ENCODE results near the gene CYP19A1.
"Not testable (repeated sequence)": the region's sequence is repeated elsewhere in the genome, so short reads cannot be mapped to it uniquely, and the experiment has no call there.

Gene CYP19A1

DNA sequence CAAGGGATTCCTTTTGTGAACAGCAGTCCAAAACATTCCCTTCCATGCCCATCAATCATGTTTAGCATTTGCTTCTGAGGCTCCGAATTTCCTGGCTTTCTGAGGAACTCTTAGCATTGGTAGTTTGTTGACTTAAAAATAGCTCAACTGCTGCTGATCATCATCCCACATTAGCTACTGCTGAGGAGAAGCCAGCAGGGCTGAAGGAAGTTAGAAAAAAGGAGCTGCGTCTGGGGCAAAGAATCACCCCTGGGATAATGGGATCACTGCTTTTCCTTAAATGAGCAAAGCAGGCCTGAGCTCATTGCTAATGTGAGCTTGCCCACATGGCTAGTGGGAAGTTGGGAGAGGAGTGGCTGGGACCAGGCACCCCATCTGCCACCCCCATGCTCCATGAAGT is 39.8 kb downstream of the CYP19A1 start:
- DNase-seq (ENCODE audit: low read depth in 2 of 2): no peak

DNA sequence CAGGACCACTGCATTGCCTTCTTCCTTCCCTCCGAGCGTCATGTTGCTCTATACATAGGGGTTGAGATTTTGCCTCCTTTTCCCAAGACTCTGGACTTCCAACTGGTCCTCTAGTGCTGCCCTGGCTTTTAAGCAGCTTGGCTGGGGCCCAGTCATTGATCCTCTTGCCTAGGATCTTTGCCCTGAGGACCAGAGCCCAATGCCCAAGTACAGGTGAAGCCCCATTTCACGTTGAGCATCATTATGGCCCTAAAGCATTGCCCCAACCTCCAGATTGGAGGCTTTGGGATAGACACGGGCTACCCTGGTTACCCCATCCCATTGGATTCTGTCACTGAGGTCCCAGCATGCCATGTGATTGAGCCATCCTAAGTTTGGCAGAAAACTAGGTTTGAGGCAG is 47.7 kb downstream of the CYP19A1 start:
- no peak for DNase-seq (ENCODE audit: low read depth in 2 of 2)

GRCh38 chr15:51289290-51289689 is 49.1 kb downstream of the CYP19A1 start:
- DNase-seq (ENCODE audit: low read depth in 2 of 2): no peak

DNA sequence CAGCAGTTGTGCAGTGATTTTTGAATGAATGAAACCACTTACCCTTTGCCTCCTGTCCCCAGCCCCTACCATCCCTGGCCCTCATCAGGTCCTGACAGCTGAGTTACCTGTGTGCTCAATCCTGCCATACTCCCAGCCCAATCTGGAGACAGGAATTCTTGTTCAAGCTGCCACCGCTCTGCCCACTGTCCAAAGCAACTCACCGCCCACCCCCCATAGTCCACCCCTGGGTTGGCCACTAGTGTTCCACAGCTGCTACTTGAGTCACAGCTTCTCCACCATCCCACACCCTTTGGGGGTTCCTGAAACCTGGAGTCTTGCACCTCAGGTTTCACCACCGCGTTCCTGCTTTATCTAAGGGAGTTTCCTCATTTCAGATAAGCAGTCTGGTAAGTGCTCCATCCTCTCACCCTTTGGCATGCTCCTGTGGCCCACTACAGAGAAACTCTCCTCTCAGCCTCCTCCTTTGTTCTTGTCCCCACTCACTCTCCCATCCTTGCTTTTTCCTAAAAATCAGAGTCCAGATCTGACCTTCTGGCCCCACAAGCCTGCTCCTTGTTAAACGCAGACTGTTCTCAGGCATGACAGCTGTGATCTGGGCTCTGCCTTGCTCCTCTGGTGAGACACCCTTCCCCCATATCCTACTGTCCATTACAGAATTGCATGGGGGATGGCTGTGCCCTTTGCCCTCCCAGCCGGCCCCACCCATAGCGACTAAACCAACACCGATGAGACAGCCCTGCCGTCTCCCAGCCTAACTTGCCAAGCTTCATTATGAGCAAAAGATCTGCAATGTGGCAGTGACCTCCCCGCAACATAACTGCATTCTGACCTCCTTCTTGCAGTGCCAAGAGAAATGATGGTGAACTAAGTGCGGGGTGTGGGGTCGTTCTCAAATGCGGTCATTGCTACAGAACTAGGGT is 50.0 kb downstream of the CYP19A1 start:
- DNase-seq (ENCODE audit: low read depth in 2 of 2): no peak

GRCh38 chr15:51286816-51287215 is 51.6 kb downstream of the CYP19A1 start:
- DNase-seq (ENCODE audit: low read depth in 2 of 2): no peak

DNA sequence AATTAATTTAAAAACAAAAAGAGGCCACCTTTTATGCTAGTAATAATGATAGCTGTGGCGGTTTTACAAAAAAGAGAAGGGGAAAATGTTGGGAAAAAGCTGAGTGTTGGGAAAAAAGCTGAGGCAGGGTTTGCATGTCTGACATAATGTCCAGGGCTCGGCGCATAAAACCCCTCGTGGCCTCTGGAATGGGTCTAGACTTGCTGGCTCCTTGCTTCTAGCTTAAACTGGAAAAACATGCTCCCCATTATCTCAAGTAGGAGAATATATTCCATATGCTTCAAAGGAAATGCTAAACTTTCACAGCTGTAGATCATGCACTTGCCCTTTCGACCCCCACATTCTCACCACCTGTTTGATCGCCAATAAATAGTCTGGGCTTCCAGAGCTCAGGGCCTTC is 53.0 kb downstream of the CYP19A1 start:
- no peak for DNase-seq (ENCODE audit: low read depth in 2 of 2)

GRCh38 chr15:51284871-51285270 is 53.5 kb downstream of the CYP19A1 start:
- no peak for DNase-seq (ENCODE audit: low read depth in 2 of 2)

DNA sequence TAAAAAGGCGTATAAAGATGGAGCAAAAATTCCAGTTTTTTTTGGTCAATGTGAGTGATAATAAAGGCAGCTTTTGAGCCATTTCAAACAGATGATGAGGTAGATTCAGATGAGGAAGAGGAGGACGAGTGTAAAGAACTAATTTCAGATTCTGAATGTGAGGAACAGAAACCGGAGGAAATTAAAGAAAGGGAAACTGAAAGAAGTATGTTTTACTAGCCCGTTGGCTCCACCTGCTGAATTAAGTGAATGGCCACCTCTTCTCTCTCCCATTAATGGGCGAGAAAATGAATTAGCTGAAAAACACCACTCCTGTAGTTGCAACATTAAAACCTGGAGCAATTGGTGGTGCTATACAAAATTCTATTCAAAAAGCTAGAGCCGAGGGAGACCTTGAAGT is 55.4 kb downstream of the CYP19A1 start:
- no peak for DNase-seq (ENCODE audit: low read depth in 2 of 2)

GRCh38 chr15:51282241-51282640 is 56.2 kb downstream of the CYP19A1 start:
- not testable (repeated sequence) for DNase-seq (ENCODE audit: low read depth in 2 of 2)

GRCh38 chr15:51281368-51281967 is 56.9 kb downstream of the CYP19A1 start:
- no peak for DNase-seq (ENCODE audit: low read depth in 2 of 2)

- DNase-seq (ENCODE audit: low read depth in 2 of 2): no peak
Measured at GRCh38 chr15:51280838-51281237, 57.6 kb downstream of the CYP19A1 start.

DNA sequence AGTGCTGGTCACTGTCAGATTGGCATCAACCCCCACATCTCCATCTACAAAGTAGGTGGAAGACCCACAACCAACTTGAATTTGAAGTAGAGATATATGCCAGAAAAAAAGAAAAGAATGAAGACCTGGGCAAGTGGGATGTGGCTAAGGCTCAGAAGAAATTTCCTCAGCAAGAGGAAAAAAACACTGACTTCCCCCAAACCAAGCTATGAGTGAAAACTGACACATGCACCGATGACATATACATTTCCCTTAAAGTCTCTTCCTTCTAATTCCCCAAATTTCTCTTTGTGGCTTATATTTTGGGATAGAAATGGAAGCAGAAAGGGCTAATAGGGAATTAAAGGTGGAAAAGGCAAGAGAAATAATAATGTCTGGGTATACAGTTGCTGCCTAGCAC is 59.0 kb downstream of the CYP19A1 start:
- no peak for DNase-seq (ENCODE audit: low read depth in 2 of 2)

DNA sequence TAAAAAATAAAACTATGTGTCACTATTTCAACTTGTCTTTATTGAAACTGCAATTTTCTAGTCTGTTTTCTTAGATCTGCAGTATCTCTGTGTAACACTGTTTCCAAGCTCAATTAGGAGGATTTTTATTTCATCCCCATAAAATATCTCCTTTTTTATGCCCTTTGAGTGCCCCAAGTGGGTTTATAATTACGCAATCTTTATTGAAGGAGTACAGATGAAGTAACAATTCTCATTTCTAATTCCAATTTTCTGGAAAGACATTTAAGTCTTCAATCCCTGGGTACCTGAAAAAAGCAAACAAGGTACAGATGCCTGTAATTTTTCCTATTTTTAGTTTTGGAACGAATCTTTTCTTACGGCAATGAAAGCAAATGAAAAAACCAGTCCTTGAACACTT is 61.3 kb downstream of the CYP19A1 start:
- DNase-seq (ENCODE audit: low read depth in 2 of 2): no peak

GRCh38 chr15:51274956-51275355 is 63.4 kb downstream of the CYP19A1 start:
- DNase-seq (ENCODE audit: low read depth in 2 of 2): no peak

- DNase-seq (ENCODE audit: low read depth in 2 of 2): no peak
Measured at GRCh38 chr15:51270706-51271105, 67.7 kb downstream of the CYP19A1 start.

- DNase-seq (ENCODE audit: low read depth in 2 of 2): no peak
Measured at GRCh38 chr15:51269496-51269895, 68.9 kb downstream of the CYP19A1 start.

- no peak for DNase-seq (ENCODE audit: low read depth in 2 of 2)
Measured at GRCh38 chr15:51267703-51268083, 70.7 kb downstream of the CYP19A1 start.

- no peak for DNase-seq (ENCODE audit: low read depth in 2 of 2)
Measured at GRCh38 chr15:51267051-51267702, 71.2 kb downstream of the CYP19A1 start.

DNA sequence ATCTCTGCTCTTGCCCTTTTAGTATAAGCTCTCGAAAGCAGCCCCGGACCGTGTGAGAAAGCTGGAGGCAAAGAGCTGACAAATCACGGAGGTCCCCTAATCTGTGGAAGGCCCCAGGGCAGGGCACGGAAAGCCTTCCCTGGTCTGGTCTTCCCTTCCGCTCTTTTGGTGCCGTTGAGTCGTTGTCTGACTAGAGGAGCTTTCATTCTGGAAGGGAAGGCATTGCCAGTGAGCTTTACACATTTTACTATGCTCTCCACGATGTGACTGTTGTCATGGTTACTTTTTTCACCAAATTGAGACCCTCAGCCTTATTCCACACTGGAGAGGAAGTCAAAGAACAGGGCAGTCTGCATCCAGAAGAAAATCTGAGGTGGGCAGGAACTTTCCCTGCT is 71.7 kb downstream of the CYP19A1 start:
- DNase-seq (ENCODE audit: low read depth in 2 of 2): no peak

DNA sequence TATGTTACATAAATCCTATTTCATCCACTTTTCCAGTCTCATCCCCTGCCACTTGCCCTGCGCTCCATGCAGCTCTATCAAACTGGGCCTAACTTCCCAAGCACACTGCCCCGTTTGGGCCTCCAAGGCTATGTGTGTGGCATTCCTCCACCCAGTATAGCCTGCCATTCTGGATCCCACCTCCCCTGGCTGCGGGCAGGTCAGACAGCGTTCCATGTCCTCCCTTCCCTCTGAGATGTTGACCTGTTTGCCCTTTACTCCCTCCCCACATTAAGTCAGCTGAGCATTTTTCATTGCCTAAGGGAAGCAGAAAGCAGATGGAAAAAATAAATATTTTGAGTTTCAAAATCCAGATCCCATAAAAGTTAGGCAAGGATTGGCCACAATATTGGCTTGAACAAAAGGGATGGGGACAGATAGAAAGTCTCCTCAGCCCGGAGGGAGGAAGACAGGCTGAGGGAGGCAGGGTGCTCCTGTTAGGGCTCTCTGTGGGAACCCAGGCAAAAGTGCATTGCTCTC is 73.3 kb downstream of the CYP19A1 start:
- no peak for DNase-seq (ENCODE audit: low read depth in 2 of 2)

DNA sequence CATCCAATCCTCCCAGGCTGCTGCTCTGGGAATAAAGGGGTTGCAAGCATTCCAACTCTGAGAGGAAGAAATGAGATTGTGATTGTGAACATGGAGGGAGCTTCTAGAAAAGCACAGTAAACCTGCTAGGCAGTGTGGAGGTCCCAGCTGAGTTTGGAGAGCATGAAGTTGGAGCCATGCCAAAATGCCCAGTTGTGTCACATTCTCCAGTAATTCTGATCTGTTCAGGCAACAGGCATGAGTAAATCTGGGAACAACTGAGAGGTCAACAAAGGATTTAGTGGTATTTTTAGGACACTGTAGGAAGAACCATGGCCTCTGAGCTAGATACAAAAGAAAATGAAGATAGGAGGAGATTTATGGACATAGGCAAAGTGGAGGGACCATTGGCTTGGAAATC is 74.7 kb downstream of the CYP19A1 start:
- DNase-seq (ENCODE audit: low read depth in 2 of 2): no peak

DNA sequence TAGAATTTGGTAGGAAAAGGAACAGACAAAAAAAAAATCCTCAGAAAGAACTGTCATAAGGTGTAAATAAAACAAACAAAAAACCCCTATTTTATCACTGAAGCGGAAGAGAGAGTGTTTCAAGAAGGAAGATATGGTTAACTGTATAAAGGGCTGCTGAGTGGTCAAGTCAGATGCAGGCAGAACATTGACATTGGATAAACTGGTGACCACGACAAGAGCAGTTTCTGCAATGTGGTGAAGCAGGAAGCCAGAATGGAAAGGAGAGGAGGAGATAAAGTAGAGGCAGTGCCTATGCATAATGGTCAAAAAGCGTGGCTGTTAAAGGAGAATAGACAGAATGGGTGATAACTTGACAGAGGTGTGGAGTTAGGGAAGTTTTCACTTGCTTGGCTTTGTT is 75.3 kb downstream of the CYP19A1 start:
- DNase-seq (ENCODE audit: low read depth in 2 of 2): no peak

DNA sequence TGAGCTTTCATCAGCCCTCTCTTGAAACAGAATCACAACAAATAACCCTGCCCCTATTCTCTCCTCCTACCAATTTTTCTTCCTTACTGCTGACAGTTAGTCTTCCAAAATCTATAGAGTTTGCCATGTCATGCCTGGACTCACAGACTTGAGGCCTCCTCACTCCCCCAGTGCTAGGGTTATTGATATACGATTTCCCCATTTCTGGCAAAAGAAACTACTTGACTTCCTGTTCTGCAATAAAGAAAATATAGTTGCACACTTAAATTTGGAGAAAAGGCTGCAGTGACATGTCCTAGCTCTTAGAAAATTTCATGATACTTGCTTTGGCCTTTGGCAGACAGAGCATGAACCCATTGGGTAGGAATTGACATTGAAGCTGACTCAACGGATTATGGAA is 75.9 kb downstream of the CYP19A1 start:
- no peak for DNase-seq (ENCODE audit: low read depth in 2 of 2)

Measured in activated CD8-positive, alpha-beta memory T cell treated with anti-CD3 and anti-CD28 coated beads for 4 hours (primary cell).